HG03097 (cell line): ENCODE measurements around the gene HSPA1B.
A peak's percentile ranks its signal among the peaks of the same experiment; 100 is the strongest.
"Not testable (repeated sequence)": the region's sequence is repeated elsewhere in the genome, so short reads cannot be mapped to it uniquely, and the experiment has no call there.

ENCODE experiments used
- ATAC-seq: cut with Tn5 transposase; IDR thresholded peaks from one replicate; pipeline ENCODE4 v1.9.1; 2021; ENCODE audit not compliant: unreplicated experiment, low FRiP score

HSPA1B gene

GRCh38 chr6:31851980-31852718 lies 24.6 kb downstream of the HSPA1B start:
- ATAC-seq = not testable (repeated sequence)

GRCh38 chr6:31857774-31858173 lies 30.2 kb downstream of the HSPA1B start:
- not testable (repeated sequence) for ATAC-seq

DNA sequence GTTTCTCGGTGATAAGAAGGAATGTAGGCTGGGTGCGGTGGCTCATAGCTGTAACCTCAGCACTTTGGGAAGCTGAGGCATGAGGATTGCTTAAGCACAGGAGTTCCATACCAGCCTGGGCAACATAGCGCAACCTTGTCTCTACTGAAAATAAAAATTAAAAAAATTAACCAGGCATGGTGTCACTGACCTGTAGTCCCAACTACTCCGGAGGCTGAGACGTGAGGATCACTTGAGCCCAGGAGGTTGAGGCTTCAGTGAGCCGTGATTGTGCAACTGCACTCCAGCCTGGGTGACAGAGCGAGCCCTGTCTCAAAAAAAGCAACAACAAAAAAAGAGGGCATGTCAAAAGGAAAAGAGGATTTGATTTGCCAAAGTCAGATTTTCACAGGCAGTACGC lies 31.2 kb downstream of the HSPA1B start:
- ATAC-seq = no peak

DNA sequence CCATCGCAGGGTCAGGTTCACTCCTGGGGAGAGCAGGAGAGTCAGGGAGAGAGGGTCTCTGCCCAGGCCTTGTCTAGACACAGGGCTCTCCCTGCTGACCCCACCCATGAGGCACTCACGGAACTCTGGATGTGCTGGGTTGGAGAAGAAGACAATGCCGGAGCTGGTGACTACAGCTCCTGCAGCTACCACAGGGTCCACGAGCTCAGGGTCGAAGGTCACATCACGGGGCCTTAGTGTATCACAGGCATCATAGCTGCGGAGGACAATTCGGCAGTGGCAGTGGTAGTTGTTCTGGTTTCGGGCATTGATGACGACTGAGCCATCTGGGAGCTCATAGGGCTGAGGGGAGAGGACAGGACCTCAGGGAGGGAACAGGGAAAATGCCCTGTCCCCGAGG lies 32.4 kb downstream of the HSPA1B start:
- ATAC-seq = no peak

DNA sequence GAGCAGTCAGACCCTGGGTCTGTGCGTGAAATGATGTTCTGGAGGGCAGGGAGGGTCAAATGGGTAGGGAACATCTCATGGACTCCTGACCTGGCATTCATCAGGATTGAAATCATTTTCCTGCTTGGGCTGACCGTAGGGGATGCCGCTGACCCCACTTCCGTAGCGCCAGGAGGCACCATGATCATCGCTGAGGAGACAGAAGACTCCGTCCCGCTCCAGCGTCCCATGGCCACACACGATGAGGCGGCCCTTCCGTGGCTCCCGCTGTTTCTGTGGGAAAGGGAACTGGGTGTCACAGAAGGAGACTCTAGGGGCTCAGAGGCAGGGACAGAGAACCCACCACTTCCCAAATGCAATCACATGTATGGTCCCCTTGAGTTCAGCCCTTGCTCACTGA lies 32.8 kb downstream of the HSPA1B start:
- no peak for ATAC-seq

DNA sequence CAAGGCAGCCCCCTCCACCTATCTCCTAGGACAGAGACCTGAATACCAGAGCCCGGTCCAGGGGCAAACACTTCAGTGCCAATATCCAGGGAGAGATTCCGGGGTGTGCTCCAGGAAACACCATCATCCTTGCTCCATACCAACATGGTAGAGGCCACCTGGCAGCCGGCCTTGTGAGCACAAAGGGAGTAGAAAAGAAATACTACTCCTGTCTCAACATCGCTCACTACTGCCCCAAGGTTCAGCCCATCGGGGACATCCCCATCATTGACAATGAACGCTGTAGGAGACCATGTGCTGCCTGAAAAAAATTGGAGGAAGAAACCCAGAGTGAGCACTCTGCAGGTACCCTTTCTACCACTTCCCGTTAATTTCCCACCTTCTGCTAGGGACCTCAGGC lies 33.6 kb downstream of the HSPA1B start:
- no peak for ATAC-seq

DNA sequence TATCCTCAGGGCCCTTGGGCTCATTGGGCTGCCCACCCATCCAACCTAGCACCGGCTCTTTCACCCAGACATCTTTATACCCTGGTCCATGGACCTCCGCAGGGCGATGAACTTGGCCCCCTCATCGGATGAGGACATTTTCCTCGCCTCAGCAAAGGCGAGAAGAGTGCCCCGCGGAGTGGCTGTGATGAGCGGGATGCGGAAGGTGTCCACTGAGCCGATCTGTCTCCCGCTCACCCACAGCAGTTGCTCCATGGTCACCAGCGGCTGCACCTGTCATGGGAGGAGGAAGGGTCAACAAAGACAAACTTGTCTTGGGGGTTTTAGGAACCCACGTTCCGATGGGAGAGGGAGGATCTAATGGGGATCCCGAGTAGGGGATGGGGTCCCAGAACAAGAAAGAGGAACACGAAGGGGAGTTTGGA lies 34.4 kb downstream of the HSPA1B start:
- ATAC-seq = no peak

DNA sequence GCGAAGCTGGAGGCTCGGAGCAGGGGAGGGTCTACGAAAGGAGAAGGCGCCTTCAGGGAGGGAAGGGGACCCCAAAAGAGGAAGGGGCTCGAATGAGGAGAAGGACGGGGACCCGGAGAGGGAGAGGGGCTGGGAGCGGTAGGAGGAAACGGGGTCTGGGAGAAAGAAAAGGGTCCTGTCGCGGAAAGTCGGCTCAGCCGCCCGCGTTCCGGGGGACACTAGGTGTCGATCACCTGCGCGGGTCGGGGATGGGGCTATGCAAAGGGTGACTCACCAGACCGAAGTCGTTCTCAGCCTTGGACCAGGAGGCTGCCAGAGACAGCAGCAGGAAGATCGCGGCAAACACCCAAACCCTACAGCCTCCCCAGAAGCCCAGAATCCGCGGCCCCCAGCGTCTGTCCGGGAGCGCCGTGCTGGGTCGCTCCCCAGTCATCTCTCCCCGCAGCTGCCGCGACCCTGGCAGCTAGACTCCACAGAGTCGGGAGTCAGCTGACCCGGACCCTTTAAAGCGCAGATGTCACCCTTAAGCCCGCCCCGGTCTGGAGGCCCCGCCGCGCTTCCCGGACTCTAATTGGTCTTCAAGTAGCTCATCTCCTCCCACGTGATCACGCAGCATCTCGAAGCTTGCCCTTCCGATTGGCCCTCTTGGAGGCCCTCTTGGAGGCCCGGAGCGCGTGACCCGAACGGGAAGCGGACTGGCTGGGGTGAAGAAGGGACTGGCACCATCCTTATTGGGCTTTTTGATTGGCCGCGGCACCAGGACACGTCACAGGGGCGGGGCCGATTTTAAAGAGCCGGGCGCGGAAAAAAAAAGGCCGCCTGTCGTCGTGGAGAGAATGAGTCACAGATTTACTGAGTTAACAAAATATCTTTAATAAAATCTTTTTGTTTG lies 35.1 kb downstream of the HSPA1B start, which contains the start of gene NEU1:
Gene NEU1 (minus strand): TSS at position 478 of the 892 bp plus-strand sequence. CDS start 45 bp downstream, at position 433.
- peak; percentile 87 for ATAC-seq

DNA sequence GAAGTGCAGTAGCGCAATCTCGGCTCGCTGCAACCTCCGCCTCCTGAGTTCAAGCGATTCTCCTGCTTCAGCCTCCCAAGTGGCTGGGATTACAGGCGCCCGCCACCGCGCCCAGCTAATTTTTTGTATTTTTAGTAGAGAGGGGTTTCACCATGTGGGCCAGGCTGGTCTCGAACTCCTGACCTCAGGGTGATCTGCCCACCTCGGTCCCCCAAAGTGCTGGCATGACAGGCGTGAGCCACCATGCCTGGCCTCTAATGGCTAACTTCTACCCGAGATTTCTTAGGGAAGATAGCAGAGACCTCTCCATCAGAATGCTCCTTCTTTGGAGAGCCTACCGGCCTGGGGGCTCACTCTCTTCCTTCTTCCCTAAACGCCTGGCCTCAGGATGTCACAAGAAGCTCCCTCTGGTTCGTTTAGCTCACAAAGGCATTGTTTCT lies 36.6 kb downstream of the HSPA1B start:
- ATAC-seq = not testable (repeated sequence)

DNA sequence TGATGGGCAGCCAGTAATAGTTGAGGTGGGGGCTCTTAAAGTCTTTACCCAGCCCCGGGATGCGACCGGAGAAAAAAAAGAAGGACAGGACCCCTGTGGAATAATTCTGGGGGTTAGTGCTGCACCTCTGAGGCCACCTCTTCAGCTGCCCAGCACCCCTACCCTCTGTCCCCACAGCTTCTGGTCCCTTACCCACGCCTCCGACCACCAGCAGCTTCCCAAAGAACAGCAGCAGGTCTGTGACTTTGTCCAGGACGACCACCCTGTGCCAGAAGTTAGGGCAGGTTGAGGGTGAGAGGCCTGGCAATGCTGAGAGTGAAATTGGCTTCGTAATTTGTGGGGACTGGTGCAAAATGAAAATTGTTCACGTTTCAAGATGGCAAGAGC lies 37.3 kb downstream of the HSPA1B start:
- no peak for ATAC-seq

DNA sequence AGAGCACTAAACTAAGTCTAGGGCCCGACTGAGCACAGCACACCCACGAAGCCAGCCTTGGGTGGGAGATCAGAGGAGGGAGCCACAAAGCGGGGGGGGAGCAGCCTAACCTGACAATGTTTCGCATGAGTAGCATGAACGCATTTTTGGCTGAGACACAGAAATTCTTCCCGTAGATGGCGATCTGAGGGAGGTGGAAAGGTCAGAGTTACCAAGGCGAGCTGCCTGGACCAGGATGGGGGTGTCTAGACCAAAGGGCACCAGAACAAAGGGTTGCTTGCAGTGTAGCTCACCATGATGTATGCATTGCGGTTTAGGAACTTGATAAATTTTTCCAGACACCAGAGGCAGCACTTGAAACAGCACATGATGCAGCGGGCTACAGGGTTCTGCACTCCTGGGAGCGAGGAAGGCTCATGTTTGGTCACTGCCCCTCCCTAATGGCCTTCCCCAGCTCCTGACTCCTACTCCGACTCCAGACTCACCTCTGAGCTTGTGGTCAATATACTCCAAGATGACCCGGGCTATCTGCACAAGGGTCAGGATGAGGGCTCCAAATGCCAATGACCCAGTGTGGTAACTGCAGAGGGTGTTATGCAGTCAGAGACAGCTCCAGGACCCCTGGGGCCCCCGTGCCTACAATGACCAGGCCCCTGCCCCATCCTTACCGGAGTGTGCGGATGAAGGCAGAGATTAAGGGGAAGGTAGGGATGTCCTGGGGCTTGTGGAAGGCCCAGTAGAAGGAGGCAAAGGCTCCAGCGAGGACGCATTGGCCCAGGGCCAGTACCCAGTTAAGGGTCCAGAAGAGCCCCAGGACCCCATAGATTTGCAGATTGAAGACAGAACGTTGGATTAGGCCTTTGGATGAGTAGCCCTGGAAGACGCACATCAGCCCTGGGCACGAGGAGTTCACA lies 37.9 kb downstream of the HSPA1B start:
- ATAC-seq = no peak

DNA sequence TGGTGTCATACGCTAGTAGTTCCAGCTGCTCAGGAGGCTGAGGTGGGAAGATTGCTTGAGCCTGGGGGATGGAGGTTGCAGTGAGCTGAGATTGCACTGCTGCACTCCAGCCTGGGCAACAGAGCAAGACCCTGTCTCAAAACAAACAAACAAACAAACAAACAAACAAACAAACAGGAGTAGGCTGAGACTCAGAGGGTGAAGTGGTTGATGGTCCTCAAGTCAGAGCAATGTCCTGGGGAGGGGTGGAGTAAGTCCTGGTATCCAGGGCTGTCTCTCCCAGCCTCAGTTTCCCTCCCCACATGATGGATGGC lies 41.1 kb downstream of the HSPA1B start:
- ATAC-seq = not testable (repeated sequence)

- no peak for ATAC-seq
These were observed 41.8 kb downstream of the HSPA1B start for GRCh38 chr6:31869343-31869742.

DNA sequence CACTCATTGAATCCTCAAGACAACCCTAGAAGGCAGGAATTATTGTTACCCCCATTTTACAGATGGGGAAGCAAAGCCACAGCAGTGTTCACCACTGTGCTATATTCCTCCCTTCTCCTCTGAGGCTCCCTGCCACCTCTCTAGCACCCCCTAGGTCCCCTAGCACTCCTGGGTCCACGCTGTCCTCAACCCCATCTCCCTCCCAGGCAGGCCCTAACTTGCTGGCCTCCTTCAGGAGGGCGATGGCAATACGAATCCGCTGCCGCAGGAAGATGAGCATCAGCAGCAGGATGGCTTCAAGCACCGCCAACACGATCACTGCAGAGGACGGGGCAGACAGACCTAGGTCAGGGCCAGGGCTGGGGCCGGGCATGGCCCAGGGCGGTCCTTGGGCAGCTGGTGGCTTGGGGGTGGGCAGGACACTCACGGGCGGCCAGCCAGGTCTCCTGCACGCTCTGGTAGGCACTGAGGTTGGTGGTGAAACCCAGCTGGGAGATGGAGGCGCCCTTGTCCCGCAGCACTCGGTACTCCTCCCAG lies 42.9 kb downstream of the HSPA1B start:
- no peak for ATAC-seq

- ATAC-seq = no peak
These were observed 43.6 kb downstream of the HSPA1B start for GRCh38 chr6:31871046-31871659.

GRCh38 chr6:31874084-31874670 lies 46.6 kb downstream of the HSPA1B start:
- no peak for ATAC-seq

- ATAC-seq = no peak
These were observed 47.5 kb downstream of the HSPA1B start for GRCh38 chr6:31874836-31875572.

DNA sequence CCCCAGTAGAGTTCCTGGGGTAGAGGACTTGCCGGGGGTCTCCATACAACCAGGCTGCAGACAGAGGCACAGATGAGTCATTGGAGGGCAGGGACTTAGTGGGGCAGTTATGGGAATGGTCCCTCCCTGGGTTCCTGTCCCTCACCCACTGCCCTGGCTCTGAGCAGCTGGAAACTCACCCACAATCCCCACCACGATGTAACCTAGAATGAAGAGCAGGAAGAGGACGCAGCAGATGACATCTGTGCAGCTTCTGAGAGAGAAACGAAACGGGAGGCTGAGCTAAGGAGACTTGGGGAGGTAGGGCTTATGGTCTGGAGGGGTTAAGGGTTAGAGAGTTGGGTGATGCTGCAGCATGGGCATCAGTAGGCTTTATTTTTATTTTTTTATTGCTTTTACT lies 48.3 kb downstream of the HSPA1B start:
- ATAC-seq = no peak

GRCh38 chr6:31876357-31876756 lies 48.8 kb downstream of the HSPA1B start:
- ATAC-seq = no peak
